ENCODE measurements around the gene ZNF648. TPM values are rescaled to one million over a fixed set of nuclear protein-coding genes. Genes with fewer than 3 reads are reported as not detected.

Gene ZNF648
- polyA plus RNA-seq, 2 of the 4 experiments (the other 2 are of a cell fraction), result not detected

DNA sequence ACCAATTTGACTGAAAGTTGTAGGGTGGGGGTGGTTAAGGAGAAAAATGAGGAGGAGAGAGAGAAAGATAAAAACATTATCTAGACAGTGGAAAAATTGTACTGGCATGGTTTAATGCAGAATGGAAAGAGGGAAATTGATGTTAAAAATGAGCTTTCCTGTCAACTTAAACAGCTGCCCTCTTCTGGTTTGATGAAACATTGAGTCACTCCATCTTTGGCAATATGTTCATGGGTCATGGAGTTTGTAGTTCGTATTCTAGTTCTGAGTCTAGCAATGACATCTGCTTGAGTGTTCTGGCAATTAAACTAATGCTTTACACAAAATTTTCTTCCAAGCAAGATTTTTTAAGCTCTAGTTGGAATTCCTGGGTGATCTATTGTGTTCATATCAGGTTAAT is 9.6 kb downstream of the ZNF648 start:
- WGBS (ENCODE audit: missing lambda C conversion rate), result 0% methylated on average over 1 of the region's 1 CpG
- CTCF ChIA-PET, result interaction anchor here (0.9 kb wide), 1 partner anchor 11 kb away, joined by 4 read pairs; no protein-coding TSS in a partner anchor

GRCh38 chr1:182050481-182051448 is 10.7 kb downstream of the ZNF648 start:
- DNase-seq (ENCODE audit: low read depth in 1 of 2, low spot score in 1 of 2), result no peak
- Histone ChIP-seq H3K9me3 (no peaks in the 10 kb centered on the region), H3K4me1 (no peaks in the 10 kb centered on the region), H3K4me2 (no peak overlapping the region), H3K4me3 (no peak overlapping the region), H3K27ac (no peak overlapping the region)
- no peak for FAIRE-seq
- POLR2A ChIA-PET, result no interaction called here
- 2% methylated on average over 4 of the region's 4 CpGs for WGBS (ENCODE audit: missing lambda C conversion rate)
- CTCF ChIA-PET, result interaction anchor here (1.0 kb wide), 1 partner anchor 557 kb away, joined by 4 read pairs; no protein-coding TSS in a partner anchor
- no peak for ATAC-seq
- TF ChIP-seq JUN (IDR thresholded peaks at IDR 0.05) (no peak), HOXB13 (CRISPR knock-in tag; IDR thresholded peaks at IDR 0.05; ENCODE audit: low read depth) (no peak), MAZ (IDR thresholded peaks at IDR 0.05; ENCODE audit: borderline replicate concordance, low read depth, low read length) (no peak)

More for the DNA sequence above, 9.6 kb downstream of the ZNF648 start:
- FAIRE-seq, result no peak
- TF ChIP-seq MAZ (IDR thresholded peaks at IDR 0.05; ENCODE audit: borderline replicate concordance, low read depth, low read length) (no peak), CBX8 (IDR thresholded peaks at IDR 0.05) (no peak), SREBF2 (IDR thresholded peaks at IDR 0.05) (no peak), REST (IDR thresholded peaks at IDR 0.05) (no peak), CEBPB (IDR thresholded peaks at IDR 0.05) (no peak), ESRRA (IDR thresholded peaks at IDR 0.05; ENCODE audit: borderline replicate concordance, low read length) (no peak)
- TF ChIP-seq, protein P1, sequence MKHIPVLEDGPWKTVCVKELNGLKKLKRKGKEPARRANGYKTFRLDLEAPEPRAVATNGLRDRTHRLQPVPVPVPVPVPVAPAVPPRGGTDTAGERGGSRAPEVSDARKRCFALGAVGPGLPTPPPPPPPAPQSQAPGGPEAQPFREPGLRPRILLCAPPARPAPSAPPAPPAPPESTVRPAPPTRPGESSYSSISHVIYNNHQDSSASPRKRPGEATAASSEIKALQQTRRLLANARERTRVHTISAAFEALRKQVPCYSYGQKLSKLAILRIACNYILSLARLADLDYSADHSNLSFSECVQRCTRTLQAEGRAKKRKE (CRISPR knock-in tag; IDR thresholded peaks at IDR 0.05; ENCODE audit: low read depth), result no peak
- H3K27ac ChIP-seq, result no peak overlapping the region
- no peak overlapping the region for H3K4me3 ChIP-seq
- POLR2A ChIA-PET, result no interaction called here
- no peaks in the 10 kb centered on the region for H3K9me3 ChIP-seq
- DNase-seq (ENCODE audit: low read depth in 1 of 2, low spot score in 1 of 2), result no peak
- H3K4me1 ChIP-seq, result no peaks in the 10 kb centered on the region
- ATAC-seq, result no peak
- no peak overlapping the region for H3K4me2 ChIP-seq

GRCh38 chr1:182048562-182048961 is 12.9 kb downstream of the ZNF648 start:
- ATAC-seq (no peak), DNase-seq (ENCODE audit: low read depth in 1 of 2, low spot score in 1 of 2) (no peak), FAIRE-seq (no peak)
- H3K4me2 ChIP-seq, result no peak overlapping the region
- H3K4me3 ChIP-seq, result no peak overlapping the region
- POLR2A ChIA-PET, result no interaction called here
- WGBS (ENCODE audit: missing lambda C conversion rate), result 34% methylated on average over 2 of the region's 2 CpGs
- no peak overlapping the region for H3K27ac ChIP-seq
- no peaks in the 10 kb centered on the region for H3K4me1 ChIP-seq
- TF ChIP-seq, protein P2, sequence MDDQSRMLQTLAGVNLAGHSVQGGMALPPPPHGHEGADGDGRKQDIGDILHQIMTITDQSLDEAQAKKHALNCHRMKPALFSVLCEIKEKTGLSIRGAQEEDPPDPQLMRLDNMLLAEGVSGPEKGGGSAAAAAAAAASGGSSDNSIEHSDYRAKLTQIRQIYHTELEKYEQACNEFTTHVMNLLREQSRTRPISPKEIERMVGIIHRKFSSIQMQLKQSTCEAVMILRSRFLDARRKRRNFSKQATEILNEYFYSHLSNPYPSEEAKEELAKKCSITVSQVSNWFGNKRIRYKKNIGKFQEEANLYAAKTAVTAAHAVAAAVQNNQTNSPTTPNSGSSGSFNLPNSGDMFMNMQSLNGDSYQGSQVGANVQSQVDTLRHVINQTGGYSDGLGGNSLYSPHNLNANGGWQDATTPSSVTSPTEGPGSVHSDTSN (IDR thresholded peaks at IDR 0.05), result no peak
- no peak for TF ChIP-seq EP300 (IDR thresholded peaks at IDR 0.05)
- TF ChIP-seq HOXB13 (CRISPR knock-in tag; IDR thresholded peaks at IDR 0.05; ENCODE audit: low read depth), result no peak
- TF ChIP-seq BHLHE40 (IDR thresholded peaks at IDR 0.05; ENCODE audit: low read depth, low read length), result no peak
- TF ChIP-seq FOXS1 (CRISPR knock-in tag; IDR thresholded peaks at IDR 0.05), result no peak
- no peak for TF ChIP-seq HOXB5 (CRISPR knock-in tag; IDR thresholded peaks at IDR 0.05)
- no peak for TF ChIP-seq FOSL2 (IDR thresholded peaks at IDR 0.05)
- TF ChIP-seq FOSL2 (CRISPR knock-in tag; IDR thresholded peaks at IDR 0.05), result no peak
- TF ChIP-seq, protein P3, sequence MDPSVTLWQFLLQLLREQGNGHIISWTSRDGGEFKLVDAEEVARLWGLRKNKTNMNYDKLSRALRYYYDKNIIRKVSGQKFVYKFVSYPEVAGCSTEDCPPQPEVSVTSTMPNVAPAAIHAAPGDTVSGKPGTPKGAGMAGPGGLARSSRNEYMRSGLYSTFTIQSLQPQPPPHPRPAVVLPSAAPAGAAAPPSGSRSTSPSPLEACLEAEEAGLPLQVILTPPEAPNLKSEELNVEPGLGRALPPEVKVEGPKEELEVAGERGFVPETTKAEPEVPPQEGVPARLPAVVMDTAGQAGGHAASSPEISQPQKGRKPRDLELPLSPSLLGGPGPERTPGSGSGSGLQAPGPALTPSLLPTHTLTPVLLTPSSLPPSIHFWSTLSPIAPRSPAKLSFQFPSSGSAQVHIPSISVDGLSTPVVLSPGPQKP (IDR thresholded peaks at IDR 0.05; ENCODE audit: low read depth, low read length), result no peak
- TF ChIP-seq SREBF2 (IDR thresholded peaks at IDR 0.05), result no peak
- TF ChIP-seq RCOR1 (IDR thresholded peaks at IDR 0.05; ENCODE audit: low read depth, low read length), result no peak
- no peak for TF ChIP-seq CHD4 (IDR thresholded peaks at IDR 0.05; ENCODE audit: borderline replicate concordance)
- no peak for TF ChIP-seq CHD2 (IDR thresholded peaks at IDR 0.05; ENCODE audit: low read length, partially characterized antibody)
- TF ChIP-seq, protein P4, sequence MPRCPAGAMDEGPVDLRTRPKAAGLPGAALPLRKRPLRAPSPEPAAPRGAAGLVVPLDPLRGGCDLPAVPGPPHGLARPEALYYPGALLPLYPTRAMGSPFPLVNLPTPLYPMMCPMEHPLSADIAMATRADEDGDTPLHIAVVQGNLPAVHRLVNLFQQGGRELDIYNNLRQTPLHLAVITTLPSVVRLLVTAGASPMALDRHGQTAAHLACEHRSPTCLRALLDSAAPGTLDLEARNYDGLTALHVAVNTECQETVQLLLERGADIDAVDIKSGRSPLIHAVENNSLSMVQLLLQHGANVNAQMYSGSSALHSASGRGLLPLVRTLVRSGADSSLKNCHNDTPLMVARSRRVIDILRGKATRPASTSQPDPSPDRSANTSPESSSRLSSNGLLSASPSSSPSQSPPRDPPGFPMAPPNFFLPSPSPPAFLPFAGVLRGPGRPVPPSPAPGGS (IDR thresholded peaks at IDR 0.05), result no peak
- no peak for TF ChIP-seq EHF (CRISPR knock-in tag; IDR thresholded peaks at IDR 0.05)
- no peak for TF ChIP-seq ZFP36 (IDR thresholded peaks at IDR 0.05; ENCODE audit: borderline replicate concordance, partially characterized antibody)
- H3K9me3 ChIP-seq, result no peaks in the 10 kb centered on the region
- CTCF ChIA-PET, result no interaction called here
